NCI-H526 treated with DMSO at 0.1 percent for 48 hours (cell line): ENCODE results near the gene SPRY2.

ENCODE experiments used
- DNase-seq: peaks from one replicate; lab custom pipeline; 2025; lab: John Stamatoyannopoulos, UW

SPRY2 gene

DNA sequence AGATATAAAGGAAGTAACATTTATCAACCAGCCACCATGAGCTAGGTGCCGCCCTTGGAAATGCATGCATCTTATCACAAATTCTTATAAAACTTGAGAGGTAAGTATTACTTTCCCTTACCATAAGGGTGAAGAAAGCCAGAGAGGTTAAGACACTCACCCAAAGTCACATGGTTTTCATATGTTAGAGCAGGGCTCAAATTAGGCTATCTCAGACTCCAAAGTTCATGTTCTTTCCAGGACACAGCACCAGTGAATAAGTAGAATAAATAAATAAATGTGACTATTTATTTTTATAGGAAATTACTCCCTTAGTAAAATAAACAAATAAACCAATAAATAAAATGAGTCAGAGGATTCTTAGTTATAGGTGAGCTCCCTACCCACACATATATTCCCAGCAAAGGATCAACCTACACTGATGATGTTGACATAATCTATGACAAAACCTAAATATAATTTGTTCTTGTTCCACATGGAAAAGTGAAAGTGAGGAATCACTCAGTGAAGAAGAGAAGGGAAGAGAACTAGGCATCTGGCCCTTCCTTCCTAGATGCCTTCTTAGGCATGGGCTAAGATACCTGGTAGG lies 27.2 kb downstream of the SPRY2 start:
- DNase-seq, result no peak

DNA sequence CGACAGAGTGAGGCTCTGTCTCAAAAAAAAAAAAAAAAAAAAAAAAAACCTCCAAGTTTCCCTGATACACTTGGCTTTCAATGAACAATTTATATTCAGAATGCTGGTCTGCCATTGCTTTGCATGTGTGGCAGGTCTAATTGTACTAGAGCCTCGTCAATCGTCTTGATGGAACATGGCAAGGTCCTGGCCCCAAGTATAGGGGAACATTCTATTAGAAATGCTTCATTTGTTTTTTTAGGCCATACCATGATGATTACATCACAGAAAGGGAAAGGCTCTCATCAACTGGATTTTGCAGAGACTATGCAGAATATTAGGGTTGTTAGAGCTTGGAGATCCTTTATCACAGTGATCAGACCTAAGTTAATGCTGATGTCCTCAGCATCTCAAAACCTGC lies 28.0 kb downstream of the SPRY2 start:
- no peak for DNase-seq

DNA sequence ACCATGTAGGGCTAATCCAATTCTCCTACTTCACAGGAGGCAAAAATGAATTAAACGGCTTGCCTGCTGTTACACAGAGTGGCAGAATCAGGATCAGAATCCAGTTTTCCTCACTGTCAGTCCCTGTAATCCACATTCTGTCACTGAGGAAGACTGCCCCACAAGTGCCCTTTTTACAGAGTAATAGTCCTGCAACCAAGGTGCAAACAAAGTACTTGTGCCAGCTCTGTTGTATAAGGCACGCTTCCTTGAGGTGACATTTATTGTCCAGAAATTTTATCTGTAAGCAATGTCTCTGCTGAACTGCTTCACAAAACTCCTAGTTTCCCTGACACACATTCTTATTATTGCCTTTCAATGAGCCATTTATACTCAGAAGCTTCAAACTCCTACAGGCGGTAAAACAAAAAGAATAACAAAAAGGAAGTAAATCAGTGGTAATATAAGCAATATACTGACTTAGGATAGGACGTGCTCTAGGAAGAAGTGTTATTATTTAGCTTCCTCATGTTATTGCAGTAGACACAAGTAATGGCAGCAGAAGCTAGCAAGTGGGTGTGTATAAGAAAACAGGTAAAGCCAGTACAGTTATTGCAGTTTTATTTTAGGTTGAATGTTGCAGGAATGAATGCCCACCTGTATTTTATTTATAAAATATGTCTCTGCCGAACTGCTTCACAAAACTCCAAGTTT lies 28.8 kb downstream of the SPRY2 start:
- DNase-seq, result no peak

DNA sequence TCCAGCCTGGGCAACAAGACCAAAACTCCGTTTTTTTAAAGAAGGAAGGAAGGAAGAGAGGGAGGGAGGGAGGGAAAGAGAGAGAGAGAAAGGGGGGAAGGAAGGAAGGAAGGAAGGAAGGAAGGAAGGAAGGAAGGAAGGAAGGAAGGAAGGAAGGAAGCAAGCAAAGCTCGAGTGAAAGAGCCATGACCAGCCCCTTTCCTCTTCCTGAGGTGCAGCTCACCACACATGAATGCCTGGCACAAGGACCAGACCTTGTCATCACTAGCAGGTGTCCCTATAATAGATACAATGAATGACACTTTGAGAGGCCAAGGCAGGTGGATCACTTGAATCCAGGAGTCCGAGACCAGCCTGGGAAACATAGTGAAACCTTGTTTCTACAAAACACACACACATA lies 31.0 kb downstream of the SPRY2 start:
- no peak for DNase-seq

DNA sequence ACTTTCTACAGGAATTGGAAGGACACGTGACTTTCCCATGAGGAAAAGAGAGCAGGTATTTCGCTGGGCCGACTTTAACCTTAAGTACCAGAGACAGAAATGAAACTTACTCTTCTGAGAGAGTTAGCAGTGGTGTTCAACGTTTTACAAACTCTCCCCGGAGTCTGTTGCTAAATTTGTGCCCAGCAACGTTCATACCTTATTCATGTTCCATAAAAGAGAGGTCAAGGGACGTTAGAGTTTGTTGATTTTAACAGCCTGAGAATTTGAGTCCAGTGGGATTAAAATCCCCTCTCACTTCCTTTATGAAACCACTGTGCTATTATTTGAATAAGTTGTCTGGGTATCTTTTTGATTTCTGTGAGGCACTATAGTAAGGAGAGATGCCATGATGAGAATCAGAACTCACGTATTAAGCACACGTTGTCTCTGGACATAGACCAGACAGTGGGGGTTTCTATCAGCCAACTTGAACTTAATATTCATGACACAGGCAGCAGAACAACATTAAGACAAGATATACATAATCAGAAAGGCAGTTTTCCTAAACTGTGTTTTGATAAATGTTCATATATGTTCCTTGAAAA lies 33.4 kb downstream of the SPRY2 start:
- no peak for DNase-seq

DNA sequence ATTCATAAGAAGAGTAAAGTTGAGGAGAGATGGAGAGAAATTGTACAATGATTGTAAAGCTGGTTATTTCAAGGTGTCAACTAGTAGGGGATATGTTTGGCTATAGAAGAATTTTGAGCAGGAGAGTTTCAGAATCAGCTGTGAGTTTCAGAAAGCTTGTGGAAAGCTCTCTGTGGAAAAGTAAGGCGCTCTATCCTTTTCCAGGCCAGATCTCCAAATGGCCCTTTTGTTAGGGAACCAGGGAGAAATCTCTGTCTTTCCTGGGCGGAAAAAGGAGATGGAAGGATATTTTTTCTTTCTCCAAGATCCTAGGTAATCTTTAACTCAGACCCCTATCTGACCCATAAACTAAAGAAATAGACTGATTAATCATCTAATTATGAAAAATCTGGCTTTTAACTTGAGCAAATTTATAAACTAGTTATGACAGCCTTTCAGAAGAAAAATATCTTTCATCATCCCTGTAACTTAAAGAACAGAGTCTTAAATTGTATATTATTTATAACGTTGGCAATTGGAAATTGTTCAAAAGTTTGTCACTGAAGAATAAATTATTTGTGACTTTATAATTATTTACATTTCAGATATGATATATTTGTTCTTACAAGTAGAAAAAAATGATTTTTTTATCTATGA lies 34.5 kb downstream of the SPRY2 start:
- no peak for DNase-seq

DNA sequence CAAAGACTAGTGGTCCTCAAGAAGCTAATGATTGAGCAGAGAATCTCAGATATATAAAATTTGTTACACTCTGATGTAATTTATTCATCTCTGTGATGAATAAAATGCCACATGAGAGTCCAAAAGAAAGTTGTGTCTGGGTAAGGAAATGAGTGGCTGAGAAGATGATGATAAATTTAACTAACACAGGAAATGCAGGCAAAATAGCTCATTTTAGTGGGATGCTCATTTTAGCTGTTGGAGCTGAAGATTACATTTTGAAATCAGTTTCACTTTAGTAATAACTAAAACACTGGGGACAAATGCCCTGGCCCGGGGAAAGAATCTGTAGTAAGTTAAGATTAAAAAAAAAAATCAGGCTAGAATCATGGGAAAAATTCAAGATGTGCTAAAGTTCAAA lies 35.2 kb downstream of the SPRY2 start:
- DNase-seq, result no peak

DNA sequence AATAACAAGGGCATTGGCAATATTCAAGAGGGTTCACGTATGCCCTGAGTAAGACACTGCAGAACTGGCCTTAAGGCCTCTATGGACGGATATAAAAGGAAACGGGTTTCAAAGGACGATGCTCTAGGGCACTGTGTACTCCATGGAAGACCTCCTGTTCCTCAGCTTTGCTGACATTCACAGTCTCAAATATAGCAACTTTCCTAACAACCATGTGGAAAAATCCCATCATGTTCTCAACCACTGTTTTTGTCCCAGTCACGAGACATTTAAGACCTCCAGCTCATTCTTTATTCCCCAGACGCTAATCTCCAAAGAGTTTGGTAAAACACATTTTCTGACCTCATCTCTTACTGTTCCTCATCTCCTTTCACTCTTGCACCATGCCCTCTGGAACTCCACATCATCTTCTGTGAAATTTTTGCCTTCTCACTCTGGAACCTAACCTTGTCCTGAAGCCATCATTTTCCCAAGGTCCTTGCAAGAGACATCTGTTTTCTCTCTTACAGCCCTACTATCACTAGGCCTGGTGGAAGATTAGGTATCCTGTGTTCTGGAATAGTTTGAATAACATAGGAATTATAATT lies 37.6 kb downstream of the SPRY2 start:
- no peak for DNase-seq

DNA sequence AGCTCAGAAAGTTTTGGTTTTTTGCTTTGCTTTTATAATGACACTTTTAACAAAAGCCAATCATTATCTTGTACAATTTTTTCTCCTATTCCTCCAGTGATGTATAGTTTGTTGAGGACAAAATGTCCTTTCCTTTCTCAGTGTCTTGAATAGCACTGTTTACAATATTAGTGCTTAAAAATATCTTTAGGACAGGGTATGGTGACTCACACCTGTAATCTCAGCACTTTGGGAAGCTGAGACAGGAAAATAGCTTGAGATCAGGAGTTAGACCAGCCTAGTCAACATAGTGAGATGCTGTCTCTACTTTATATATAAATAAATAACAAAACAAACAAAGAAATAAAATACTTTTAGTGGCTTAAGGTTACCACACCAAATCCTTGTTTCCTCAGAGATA lies 41.9 kb downstream of the SPRY2 start:
- DNase-seq, result no peak

DNA sequence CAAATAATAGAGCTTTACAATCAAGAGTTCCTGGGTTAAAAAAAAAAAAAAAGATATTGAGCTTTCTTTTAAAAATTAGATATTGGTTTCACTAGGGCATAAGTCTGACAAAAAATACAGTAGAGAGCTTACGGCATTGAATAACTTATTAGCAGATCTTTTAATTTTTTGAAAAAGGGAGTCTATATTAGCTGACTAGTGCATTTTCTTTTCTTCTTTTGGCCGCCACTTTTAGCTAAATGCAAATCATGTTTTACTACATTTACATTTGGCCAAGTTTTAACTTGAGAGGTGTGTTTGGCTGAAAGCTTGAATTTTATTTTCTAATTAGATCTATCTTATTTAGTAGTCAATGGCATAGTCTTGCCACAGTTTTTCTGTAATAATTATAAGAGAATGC lies 43.4 kb downstream of the SPRY2 start:
- DNase-seq, result peak; percentile 75

DNA sequence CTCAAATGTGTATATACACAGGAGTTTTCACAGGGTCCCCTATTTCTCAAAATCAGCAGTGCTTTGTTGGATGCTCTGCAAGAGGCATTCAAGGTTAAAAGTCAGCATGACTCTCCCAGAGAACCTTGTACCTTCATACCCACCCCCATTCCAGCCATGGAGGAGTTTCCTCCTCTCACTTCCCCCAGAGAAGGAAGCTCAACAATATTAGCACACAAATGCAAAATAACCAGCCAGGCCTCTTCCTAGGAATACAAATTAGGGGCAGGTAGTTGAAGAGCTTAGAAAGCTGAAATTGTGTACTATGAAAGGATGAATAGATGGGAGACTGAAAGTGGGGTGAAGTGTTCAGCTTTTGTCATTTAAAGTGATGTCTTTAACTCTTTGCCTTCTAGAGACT lies 43.8 kb downstream of the SPRY2 start:
- peak; percentile 93 for DNase-seq

DNA sequence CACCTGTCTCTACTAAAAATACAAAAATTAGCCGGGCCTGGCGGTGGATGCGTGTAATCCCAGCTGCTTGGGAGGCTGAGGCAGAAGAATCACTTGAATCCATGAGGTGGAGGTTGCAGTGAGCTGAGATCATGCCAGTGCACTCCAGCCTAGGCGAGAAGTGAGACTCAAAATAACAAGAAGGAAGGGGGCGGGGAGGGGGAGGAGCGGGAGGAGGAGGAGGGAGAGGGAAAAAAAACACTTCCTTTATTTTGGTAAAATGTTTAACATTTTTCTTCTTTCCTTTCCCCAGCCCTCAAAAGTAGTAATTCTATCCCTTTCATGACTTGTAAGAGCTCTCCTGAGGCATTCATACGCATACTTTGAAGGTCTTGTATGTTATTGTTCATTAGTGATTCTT lies 44.3 kb downstream of the SPRY2 start:
- DNase-seq, result no peak

DNA sequence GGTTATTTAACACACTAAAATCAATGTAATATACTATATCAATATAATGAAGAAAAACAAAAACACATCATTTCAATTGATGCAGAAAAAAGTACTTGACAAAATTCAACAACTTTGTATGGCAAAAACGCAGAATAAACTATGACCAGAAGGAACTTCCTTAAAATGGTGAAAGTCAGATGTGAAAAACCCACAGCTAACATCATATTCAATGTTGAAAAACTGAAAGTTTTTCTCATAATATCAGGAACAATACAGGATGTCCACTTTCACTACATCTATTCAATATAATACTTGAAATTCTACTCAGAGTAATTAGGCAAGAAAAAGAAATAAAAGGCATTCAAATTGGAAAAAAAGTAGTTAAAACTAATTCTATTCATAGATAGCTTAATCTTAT lies 50.3 kb downstream of the SPRY2 start:
- no peak for DNase-seq
